CD4-positive, alpha-beta memory T cell (primary cell): ENCODE measurements around the gene LMF1. TPM values are rescaled to one million over a fixed set of nuclear protein-coding genes. Genes with fewer than 3 reads are reported as not detected.

Experiments used
- CTCF ChIA-PET: fragments of 350-600 bp; sonication (Branson Sonifier 250); formaldehyde crosslinking; loops from one replicate; lab custom pipeline; 2021; ENCODE audit warnings: inconsistent platforms; ENCODE audit not compliant: partially characterized antibody; lab: Charles Lee
- POLR2A ChIA-PET: fragments of 350-600 bp; sonication (Branson Sonifier 250); formaldehyde crosslinking; loops from one replicate; lab custom pipeline; 2021; ENCODE audit not compliant: partially characterized antibody; lab: Charles Lee
- DNase-seq, 5 donors: peaks; one replicate each; pipeline versions ENCODE4 v3.0.0 to v3.0.0-alpha.2; 2020 to 2022; ENCODE audit warnings: mixed read lengths in 1 of 5
- H3K27ac ChIP-seq: one replicate; pipeline ENCODE4 v1.7.0; 2013; ENCODE audit warnings: low read depth, low read length
- H3K27me3 ChIP-seq: 2 replicates; pipeline ENCODE4 v1.7.0; 2013; ENCODE audit warnings: mild to moderate bottlenecking, low read length, moderate library complexity; ENCODE audit not compliant: insufficient read depth
- H3K36me3 ChIP-seq: 2 replicates; pipeline ENCODE4 v1.7.0; 2013; ENCODE audit warnings: mild to moderate bottlenecking, low read length, moderate library complexity; ENCODE audit not compliant: insufficient read depth
- H3K4me1 ChIP-seq: 2 replicates; pipeline ENCODE4 v1.7.0; 2013; ENCODE audit warnings: mild to moderate bottlenecking, low read length, moderate library complexity; ENCODE audit not compliant: insufficient read depth
- H3K4me3 ChIP-seq, 2 donors: one replicate each; pipeline ENCODE4 v1.7.0; 2013; ENCODE audit warnings: low read length in 2 of 2, mild to moderate bottlenecking in 1 of 2
- H3K9me3 ChIP-seq, 2 donors: one replicate each; pipeline ENCODE4 v1.7.0; 2013; ENCODE audit warnings: low read length in 2 of 2, control low read depth in 1 of 2; ENCODE audit not compliant: control insufficient read depth in 1 of 2
- H3K27ac Mint-ChIP-seq, 7 donors: one replicate each; pipeline ENCODE4 v1.8.0; 2020 to 2021; ENCODE audit warnings: mixed read lengths in 7 of 7, mild to moderate bottlenecking in 6 of 7, inconsistent platforms in 3 of 7, moderate library complexity in 3 of 7
- H3K27me3 Mint-ChIP-seq, 2 donors: one replicate each; pipeline ENCODE4 v1.8.0; 2020 to 2021; ENCODE audit warnings: mixed read lengths in 2 of 2
- H3K36me3 Mint-ChIP-seq, 2 donors: one replicate each; pipeline ENCODE4 v1.8.0; 2020 to 2021; ENCODE audit warnings: mixed read lengths in 2 of 2, inconsistent platforms in 1 of 2, mild to moderate bottlenecking in 1 of 2
- H3K4me1 Mint-ChIP-seq, 4 donors: one replicate each; pipeline ENCODE4 v1.8.0; 2020 to 2021; ENCODE audit warnings: mixed read lengths in 4 of 4, mild to moderate bottlenecking in 1 of 4
- H3K4me3 Mint-ChIP-seq, 8 donors: one replicate each; pipeline ENCODE4 v1.8.0; 2020 to 2021; ENCODE audit warnings: mixed read lengths in 8 of 8, mild to moderate bottlenecking in 7 of 8, moderate library complexity in 6 of 8, inconsistent platforms in 3 of 8
- H3K9me3 Mint-ChIP-seq, 8 donors: one replicate each; pipeline ENCODE4 v1.8.0; 2020 to 2021; ENCODE audit warnings: mixed read lengths in 8 of 8, mild to moderate bottlenecking in 5 of 8, inconsistent platforms in 3 of 8, moderate library complexity in 1 of 8
- intact Hi-C: fragments of 100-400 bp; cut with micrococcal nuclease; formaldehyde crosslinking; loops from one replicate; pipeline ENCODE4 v1.15.1; 2023
- polyA plus RNA-seq, 2 donors: library from polyadenylated mRNA; unstranded; fragments of 300-500 nt; fragmentation: Illumina TruSeq; gene quantifications; one replicate each; pipeline ENCODE4 v1.2.3, GENCODE V29; 2021
- total RNA-seq, 2 experiments: library from RNA; stranded (reverse); gene quantifications; one replicate each; pipeline ENCODE4 v1.2.3, GENCODE V29; 2021

The LMF1 gene
- total and polyA plus RNA-seq, 4 experiments from 2014 or later: 8.5 to 59.7 (median 32.6) TPM

DNA sequence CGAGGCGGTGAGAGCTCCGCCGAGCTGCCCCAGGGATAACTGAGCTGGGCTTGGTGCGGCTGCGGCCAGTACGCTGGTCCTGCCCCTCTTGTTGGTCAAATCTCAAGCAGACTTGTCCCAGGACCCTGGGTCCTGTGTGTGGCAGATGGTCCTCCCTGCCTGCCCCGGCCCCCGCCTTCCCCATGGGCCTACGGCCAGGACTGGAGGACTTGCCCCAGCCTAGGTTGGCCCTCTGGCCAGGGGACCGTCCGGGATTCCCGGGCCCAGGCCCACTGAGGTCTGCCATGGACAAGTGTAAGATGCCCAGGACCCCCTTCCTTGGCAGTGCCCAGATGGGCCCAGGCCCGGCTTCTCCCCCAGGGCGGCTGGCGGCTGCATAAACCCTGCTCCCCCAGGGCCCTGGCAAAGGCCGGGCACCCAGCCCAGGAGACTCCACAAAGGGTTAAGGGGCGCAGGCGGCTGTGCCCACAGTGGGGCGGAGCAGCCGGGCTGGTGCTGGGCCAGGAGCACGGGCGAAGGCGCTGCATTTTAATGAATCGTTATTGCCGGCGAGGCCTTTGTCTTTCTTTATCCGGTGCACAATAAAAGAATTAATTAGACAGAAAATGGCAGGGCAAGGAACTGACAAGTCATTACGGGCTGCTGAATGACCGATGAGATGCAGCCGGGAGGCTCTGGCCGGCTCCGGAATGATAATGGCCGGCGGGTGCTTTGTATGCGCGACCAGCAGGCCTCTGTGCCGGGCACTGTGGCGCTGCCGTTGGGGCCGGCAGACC lies 19.9 kb upstream of the LMF1 start:
- H3K27me3 ChIP-seq: no peaks in the 10 kb centered on the region
- peak overlapping the region in 1 of 7 donors; percentile 30 for H3K27ac Mint-ChIP-seq
- CTCF ChIA-PET: no interaction called here

DNA sequence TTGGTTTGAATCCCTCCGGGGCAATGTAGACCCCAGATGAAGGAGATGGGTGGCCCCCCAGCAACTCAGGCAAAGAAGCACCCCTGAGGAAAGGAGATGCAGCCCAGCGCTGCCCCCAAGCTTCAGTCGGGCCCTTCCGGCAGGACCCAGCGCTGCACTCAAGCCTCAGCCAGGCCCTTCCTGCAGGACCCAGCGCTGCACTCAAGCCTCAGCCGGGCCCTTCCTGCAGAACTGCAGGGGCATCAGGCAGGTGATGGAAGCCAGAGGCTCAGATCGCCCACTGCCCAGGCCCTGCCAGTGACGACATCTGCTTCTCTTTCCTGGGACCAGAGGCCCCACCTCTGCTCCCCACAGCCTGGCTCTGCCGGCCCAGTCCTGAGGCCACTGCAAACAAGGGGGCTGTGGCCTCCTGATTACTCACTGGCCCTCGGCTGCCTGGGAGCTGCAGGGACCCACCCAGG lies 18.6 kb upstream of the LMF1 start:
- Mint-ChIP-seq H3K27me3 (no peaks in the 10 kb centered on the region), H3K9me3 (no peaks in the 10 kb centered on the region), H3K4me1 (no peaks in the 10 kb centered on the region), H3K36me3 (no peaks in the 10 kb centered on the region), H3K4me3 (no peak overlapping the region), H3K27ac (no peak overlapping the region)
- no peak overlapping the region for H3K4me3 ChIP-seq
- no peak overlapping the region for H3K27ac ChIP-seq
- H3K9me3 ChIP-seq: no peaks in the 10 kb centered on the region
- H3K27me3 ChIP-seq: no peaks in the 10 kb centered on the region
- DNase-seq: no peak
- CTCF ChIA-PET: no interaction called here
- POLR2A ChIA-PET: interaction anchor here (1.1 to 1.5 kb wide), 4 partner anchors 8 to 26 kb away, joined by 3 to 4 read pairs (median 4); no protein-coding TSS in a partner anchor
- no peaks in the 10 kb centered on the region for H3K36me3 ChIP-seq
- no peaks in the 10 kb centered on the region for H3K4me1 ChIP-seq
- intact Hi-C loops: no loop called here

More for the DNA sequence above, 19.9 kb upstream of the LMF1 start:
- POLR2A ChIA-PET: interaction anchor here (1.1 kb wide), 1 partner anchor 10 kb away, joined by 3 read pairs; no protein-coding TSS in a partner anchor
- Mint-ChIP-seq H3K9me3 (no peaks in the 10 kb centered on the region), H3K27me3 (no peaks in the 10 kb centered on the region), H3K36me3 (no peaks in the 10 kb centered on the region), H3K4me1 (peaks cover 0 to 13% (median 8%) of the 10 kb centered on the region in 4 donors), H3K4me3 (no peak overlapping the region)
- intact Hi-C loops: no loop called here
- DNase-seq: no peak
- no peaks in the 10 kb centered on the region for H3K36me3 ChIP-seq
- H3K4me3 ChIP-seq: no peak overlapping the region
- no peak overlapping the region for H3K27ac ChIP-seq
- H3K9me3 ChIP-seq: no peaks in the 10 kb centered on the region
- H3K4me1 ChIP-seq: peaks cover 2% of the 10 kb centered on the region

DNA sequence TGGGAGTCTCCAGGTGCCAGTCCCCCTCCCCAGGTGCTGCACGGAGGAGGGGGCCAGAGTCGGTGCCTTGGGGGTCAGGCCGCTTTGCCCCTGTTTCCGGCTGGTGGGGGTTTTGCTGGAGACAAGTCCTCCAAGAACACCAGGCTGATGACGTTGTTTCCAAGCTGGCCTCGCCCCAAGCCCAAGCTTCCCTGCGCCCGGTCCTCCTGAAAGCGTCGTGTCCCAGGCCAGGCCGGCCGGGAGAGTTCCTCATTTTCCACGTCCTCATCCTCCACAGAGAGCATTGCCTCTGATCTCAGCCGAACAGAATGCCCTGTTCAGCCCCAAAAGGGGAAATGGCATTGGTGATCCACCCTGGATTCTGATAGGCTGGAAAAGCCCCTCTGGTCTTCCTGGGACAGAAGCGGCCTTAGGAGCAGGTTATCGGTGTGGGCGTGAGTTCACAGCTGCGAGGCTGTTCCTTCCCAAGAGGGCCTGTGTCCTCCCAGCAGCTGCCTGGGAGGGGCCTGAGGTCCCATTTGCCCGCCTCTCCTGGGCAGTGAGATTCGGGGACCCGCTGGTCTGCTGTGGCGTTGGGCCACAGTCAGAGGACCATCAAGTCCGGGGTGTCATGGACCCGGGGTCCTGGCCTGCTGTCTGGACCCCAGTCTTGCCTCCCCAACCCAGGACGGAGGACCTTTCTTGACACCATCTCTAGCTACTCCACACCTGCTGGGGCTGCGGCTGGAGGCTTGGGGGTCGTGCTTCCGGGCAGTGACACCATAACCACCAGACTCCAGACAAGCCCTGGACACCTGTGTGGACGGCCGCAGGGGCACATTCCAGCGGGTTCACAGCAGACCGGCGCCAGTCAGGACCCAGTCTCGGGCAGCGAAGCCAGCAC lies 17.9 kb upstream of the LMF1 start:
- Mint-ChIP-seq H3K27me3 (no peaks in the 10 kb centered on the region), H3K4me1 (no peaks in the 10 kb centered on the region), H3K36me3 (no peaks in the 10 kb centered on the region), H3K27ac (no peak overlapping the region), H3K4me3 (no peak overlapping the region), H3K9me3 (no peaks in the 10 kb centered on the region)
- intact Hi-C loops: no loop called here
- H3K9me3 ChIP-seq: no peaks in the 10 kb centered on the region
- no peak overlapping the region for H3K4me3 ChIP-seq
- no peaks in the 10 kb centered on the region for H3K4me1 ChIP-seq
- ChIA-PET POLR2A (interaction anchor here (1.2 to 1.5 kb wide), 3 partner anchors 9 to 25 kb away, joined by 3 to 4 read pairs (median 4); no protein-coding TSS in a partner anchor), CTCF (no interaction called here)
- H3K27me3 ChIP-seq: no peaks in the 10 kb centered on the region
- DNase-seq: no peak
- no peak overlapping the region for H3K27ac ChIP-seq
- no peaks in the 10 kb centered on the region for H3K36me3 ChIP-seq

DNA sequence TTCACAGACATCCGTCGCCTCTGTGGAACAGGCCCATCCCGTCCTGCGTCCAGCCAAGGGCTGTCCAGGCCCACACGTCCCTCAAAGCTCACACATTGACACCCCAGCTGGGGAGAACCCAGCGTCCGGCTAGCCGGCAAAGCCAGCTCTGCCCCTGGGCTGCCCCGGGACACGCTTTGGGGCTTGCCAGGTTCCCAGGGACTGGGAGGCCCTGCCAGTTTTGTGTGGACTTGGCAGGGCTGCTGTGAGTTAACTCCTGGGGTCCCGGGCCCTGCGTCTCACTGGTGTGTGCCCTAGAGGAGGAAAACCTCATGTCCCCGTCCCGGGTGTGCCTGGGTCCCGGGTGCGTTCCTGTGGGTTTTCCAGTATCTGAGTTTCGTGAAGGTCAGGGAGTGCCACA lies 17.1 kb upstream of the LMF1 start:
- H3K4me3 Mint-ChIP-seq: no peak overlapping the region
- Histone ChIP-seq H3K4me3 (no peak overlapping the region), H3K27ac (no peak overlapping the region), H3K27me3 (no peaks in the 10 kb centered on the region), H3K9me3 (no peaks in the 10 kb centered on the region), H3K4me1 (peaks cover 1% of the 10 kb centered on the region), H3K36me3 (no peaks in the 10 kb centered on the region)
- no peaks in the 10 kb centered on the region for H3K9me3 Mint-ChIP-seq
- peaks cover 0 to under 1% of the 10 kb centered on the region in 2 donors for H3K27me3 Mint-ChIP-seq
- DNase-seq: no peak
- POLR2A ChIA-PET: interaction anchor here (1.5 kb wide), 2 partner anchors 9 to 24 kb away, joined by 4 read pairs; no protein-coding TSS in a partner anchor
- H3K4me1 Mint-ChIP-seq: no peaks in the 10 kb centered on the region
- CTCF ChIA-PET: no interaction called here
- intact Hi-C loops: no loop called here
- H3K27ac Mint-ChIP-seq: no peak overlapping the region
- H3K36me3 Mint-ChIP-seq: no peaks in the 10 kb centered on the region

DNA sequence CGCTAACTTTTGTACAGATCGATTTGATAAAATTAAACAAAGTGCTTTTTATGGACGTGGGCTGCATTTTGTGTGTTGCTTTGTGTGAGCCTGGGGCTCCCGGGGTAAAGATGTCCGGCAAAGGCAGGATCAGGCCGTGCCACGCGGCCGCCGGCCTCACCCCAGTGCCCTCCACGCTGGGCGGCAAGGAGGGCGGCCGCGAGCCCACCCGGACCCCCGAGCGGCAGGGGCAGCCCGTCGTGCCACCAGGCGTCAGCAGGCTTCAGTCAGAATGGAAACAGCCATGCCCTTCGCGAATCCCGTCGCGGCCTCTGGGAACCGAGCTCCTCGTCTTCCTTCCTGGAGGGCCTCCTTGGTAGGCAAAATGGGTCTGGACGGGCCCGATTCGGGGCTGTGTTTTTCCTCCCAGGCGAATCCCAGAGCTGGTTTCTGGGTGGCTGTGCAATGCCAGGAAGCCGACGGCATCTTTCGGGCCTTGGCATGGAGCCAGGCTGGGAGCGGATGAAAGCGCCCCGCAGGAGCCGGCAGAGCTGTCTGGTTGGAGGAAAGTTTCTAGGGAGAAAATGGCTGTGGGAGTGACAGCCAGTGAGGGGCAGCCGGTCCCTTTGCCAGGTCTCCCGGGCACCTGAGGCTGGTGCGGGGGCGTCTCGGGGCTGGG lies 16.3 kb upstream of the LMF1 start:
- Mint-ChIP-seq H3K36me3 (no peaks in the 10 kb centered on the region), H3K27me3 (peaks cover 0 to 3% of the 10 kb centered on the region in 2 donors), H3K4me3 (no peak overlapping the region), H3K27ac (no peak overlapping the region), H3K4me1 (no peaks in the 10 kb centered on the region), H3K9me3 (no peaks in the 10 kb centered on the region)
- Histone ChIP-seq H3K36me3 (no peaks in the 10 kb centered on the region), H3K4me3 (no peak overlapping the region), H3K27me3 (no peaks in the 10 kb centered on the region), H3K4me1 (peaks cover 7% of the 10 kb centered on the region), H3K27ac (no peak overlapping the region), H3K9me3 (no peaks in the 10 kb centered on the region)
- POLR2A ChIA-PET: no interaction called here
- DNase-seq: no peak
- CTCF ChIA-PET: no interaction called here
- intact Hi-C loops: no loop called here

DNA sequence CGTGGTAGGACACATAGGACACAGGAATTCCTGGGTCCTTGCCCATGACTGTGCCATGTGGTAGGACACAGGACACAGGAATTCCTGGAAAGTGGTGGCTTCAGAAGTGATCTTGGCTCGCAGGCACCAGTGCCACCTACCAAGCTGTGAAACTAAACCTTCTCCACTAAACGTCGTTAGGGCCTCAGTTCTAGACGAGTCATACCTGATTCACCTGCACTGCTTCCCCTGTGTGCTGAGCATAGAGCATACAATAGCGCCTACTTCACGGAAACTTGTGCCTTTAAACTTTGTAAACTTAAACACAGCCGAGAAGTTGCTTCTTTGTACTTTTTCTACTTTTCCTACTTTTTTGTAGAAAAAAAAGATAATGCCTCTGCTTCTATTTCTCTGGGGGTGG lies 15.6 kb upstream of the LMF1 start:
- no peaks in the 10 kb centered on the region for H3K36me3 Mint-ChIP-seq
- no peaks in the 10 kb centered on the region for H3K9me3 ChIP-seq
- no peaks in the 10 kb centered on the region for H3K4me1 Mint-ChIP-seq
- CTCF ChIA-PET: interaction anchor here (1.0 kb wide), 1 partner anchor 22 kb away, joined by 4 read pairs; no protein-coding TSS in a partner anchor
- H3K27ac ChIP-seq: no peak overlapping the region
- no peaks in the 10 kb centered on the region for H3K27me3 ChIP-seq
- H3K9me3 Mint-ChIP-seq: no peaks in the 10 kb centered on the region
- no peaks in the 10 kb centered on the region for H3K36me3 ChIP-seq
- H3K4me1 ChIP-seq: peaks cover 7% of the 10 kb centered on the region
- POLR2A ChIA-PET: interaction anchor here (1.4 kb wide), 1 partner anchor 22 kb away, joined by 7 read pairs; no protein-coding TSS in a partner anchor
- H3K4me3 ChIP-seq: no peak overlapping the region
- H3K27ac Mint-ChIP-seq: no peak overlapping the region
- no peak for DNase-seq
- intact Hi-C loops: no loop called here
- peak overlapping the region in 1 of 8 donors; percentile 39 for H3K4me3 Mint-ChIP-seq
- peaks cover 0 to 3% of the 10 kb centered on the region in 2 donors for H3K27me3 Mint-ChIP-seq
